Measurements from ENCODE around the gene A3GALT2. TPM values are rescaled to one million over a fixed set of nuclear protein-coding genes. Genes with fewer than 3 reads are reported as not detected.

The A3GALT2 gene
- total RNA-seq, 2 donors from 2014 or later = not detected

DNA sequence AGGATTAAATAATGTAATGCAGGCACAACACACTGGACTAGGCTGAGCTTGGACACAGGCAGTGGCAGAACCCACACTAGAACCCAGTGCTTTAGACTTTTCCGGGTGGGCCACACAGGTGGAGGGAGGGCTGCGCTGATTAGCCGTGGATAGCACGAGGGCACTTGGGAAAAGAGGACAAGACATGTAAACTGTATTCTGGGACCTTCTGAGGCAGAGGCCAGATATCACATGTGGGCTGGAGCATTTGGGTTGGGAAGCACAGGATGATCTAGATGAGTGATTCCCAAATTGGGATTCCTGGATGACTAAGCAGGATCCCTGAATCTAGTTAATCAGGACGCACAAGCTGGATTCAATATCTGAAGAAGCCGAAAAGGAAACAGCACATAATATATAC lies 20.3 kb upstream of the A3GALT2 start:
- no peak for ATAC-seq
- no peak overlapping the region for H3K27ac Mint-ChIP-seq
- peaks cover 0 to 11% of the 10 kb centered on the region in 2 donors for H3K36me3 Mint-ChIP-seq
- DNase-seq (ENCODE audit: low spot score in 2 of 2) = no peak
- H3K9me3 Mint-ChIP-seq = no peaks in the 10 kb centered on the region

DNA sequence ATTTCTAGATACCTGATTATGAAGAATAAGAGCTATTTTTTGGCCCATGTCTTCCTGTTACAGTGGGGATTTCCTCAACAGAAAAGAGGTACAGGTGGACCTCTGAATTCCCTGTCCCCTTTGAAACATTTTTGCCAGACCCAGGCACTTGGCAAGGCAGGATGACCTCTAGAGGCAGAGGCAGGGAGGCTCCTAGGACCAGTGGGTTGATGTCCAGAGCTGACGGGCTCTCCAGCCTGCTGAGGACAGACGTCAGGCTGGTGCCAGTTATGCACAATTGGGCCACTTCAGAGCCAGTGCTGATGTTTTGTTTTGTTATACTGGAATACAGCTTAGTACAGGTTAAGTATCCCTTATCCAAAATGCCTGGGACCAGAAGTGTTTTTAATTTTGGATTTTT lies 18.5 kb upstream of the A3GALT2 start:
- no peak overlapping the region for H3K27ac Mint-ChIP-seq
- H3K36me3 Mint-ChIP-seq = peaks cover 0 to 6% of the 10 kb centered on the region in 2 donors
- DNase-seq (ENCODE audit: low spot score in 2 of 2) (no peak), ATAC-seq (no peak)
- no peaks in the 10 kb centered on the region for H3K9me3 Mint-ChIP-seq

DNA sequence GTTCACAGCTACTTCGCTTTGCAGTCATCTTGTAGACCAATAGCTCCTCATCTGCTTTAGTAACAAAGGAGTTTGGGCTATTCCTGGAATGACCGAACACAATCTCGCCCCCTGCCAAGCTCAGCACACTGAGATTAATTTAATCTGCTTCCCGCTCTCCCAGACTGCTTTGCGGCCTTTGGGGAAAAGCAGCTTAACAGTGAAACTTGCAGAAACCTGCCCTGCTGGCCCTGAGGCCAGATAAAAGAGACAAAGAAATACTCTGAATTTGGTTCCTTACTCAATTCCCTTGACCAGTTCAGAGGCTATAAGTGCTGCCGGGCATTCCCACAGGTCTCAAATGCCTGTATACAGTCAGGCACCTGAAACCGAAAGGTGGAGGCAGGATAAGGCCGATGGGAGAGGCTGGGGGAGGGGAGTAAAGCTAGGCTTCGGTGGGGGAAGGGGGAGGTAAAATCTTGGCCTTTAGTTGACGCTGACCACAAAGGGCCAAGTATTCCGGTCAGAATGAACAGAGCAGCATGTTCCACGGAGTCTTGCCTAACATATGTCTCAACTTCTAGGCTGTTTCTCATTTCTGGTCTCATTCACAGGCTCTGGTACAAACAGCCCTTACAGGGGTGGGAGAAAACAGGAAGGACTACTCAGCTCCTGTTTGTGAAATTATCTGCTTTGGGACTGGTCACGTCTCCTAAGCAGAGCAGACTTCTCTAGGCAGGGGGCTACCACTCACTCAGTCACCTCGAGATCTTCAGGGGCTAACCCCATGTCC lies 17.7 kb upstream of the A3GALT2 start:
- H3K9me3 Mint-ChIP-seq = no peaks in the 10 kb centered on the region
- no peak overlapping the region for H3K27ac Mint-ChIP-seq
- ATAC-seq (no peak), DNase-seq (ENCODE audit: low spot score in 2 of 2) (no peak)
- peaks cover 0 to 6% of the 10 kb centered on the region in 2 donors for H3K36me3 Mint-ChIP-seq

DNA sequence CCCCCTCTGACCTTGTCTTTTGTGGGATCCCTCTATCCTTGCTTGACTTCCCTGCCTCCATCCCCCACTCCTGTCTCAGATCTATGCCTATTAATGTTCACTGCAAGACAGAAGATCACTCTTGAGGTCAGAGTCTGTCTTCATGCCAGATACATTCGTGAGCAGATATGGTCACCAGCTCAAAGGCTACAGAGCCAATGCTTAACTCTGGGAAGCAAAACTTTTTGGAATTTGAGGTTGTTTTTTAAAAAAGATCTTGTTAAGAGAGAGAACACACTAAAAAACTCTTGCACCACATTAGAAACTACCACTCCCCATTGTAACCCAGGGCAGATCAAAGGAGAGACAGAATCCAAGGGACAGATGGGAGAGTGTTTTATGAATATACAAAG lies 17.1 kb upstream of the A3GALT2 start:
- peaks cover 0 to 6% of the 10 kb centered on the region in 2 donors for H3K36me3 Mint-ChIP-seq
- no peaks in the 10 kb centered on the region for H3K9me3 Mint-ChIP-seq
- no peak for DNase-seq (ENCODE audit: low spot score in 2 of 2)
- H3K27ac Mint-ChIP-seq = no peak overlapping the region
- no peak for ATAC-seq

DNA sequence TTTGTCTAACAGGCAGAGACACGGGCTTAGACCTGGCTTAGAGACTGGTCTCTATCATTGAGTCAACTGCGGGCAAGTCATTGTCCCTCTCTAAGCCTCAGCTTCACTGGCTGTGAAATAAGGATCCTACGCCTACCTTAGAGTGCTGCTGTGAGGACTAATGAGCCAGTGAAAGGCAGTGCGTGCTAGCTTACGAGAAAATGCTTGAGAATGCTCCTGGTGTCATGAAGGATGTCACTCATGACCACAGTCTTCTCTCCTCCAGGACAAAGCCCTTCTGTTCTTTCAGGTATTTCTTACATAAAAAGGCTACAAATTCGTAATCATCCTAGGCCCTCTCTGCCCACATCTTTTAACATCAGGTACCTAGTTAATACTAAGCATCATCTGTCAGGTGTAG lies 16.5 kb upstream of the A3GALT2 start:
- ATAC-seq = no peak
- no peak overlapping the region for H3K27ac Mint-ChIP-seq
- DNase-seq (ENCODE audit: low spot score in 2 of 2) = no peak
- peaks cover 0 to under 1% of the 10 kb centered on the region in 2 donors for H3K36me3 Mint-ChIP-seq
- H3K9me3 Mint-ChIP-seq = no peaks in the 10 kb centered on the region

DNA sequence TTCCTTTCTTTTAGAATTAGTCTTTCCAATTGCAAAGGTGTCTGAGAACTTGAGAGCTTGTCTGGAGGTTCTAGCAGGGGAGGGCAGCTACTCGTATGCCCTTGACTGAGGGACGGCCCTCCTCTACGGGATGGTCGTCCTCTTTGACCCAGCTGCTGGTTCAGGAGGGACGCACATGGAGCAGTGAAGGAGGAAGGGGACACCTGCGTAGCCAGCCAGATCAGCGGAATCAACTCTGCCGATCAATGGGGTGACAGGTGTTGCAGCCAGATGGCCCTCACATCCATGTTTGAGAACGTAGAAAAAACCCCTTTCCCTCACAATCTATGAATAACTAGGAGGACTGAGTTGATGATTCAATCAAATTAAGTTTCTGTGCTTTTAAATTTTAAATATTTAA lies 15.7 kb upstream of the A3GALT2 start:
- Mint-ChIP-seq H3K9me3 (no peaks in the 10 kb centered on the region), H3K36me3 (no peaks in the 10 kb centered on the region), H3K27ac (no peak overlapping the region)
- DNase-seq (ENCODE audit: low spot score in 2 of 2) (no peak), ATAC-seq (no peak)

DNA sequence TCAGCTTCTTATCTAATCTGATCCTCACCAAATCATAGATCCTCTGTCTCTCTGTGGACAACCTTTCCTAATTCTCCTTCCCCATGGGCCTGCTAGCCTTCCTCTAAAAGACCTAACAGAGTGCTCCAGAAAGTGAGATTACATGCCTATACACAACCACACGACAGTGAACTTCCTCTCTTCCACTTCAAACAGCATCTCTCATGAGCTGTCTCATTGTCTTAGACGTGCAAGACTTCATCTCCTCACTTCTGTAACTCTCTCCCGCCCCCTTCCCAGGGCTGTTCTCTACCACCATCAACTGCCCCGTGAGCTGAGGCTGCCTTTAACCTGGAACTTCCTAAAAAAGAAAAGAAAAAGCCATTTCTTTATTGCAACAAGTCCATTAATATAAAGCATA lies 14.1 kb upstream of the A3GALT2 start:
- no peak for ATAC-seq
- Mint-ChIP-seq H3K9me3 (no peaks in the 10 kb centered on the region), H3K36me3 (no peaks in the 10 kb centered on the region), H3K27ac (peak overlapping the region in 1 of 2 donors; percentile 58)
- no peak for DNase-seq (ENCODE audit: low spot score in 2 of 2)

DNA sequence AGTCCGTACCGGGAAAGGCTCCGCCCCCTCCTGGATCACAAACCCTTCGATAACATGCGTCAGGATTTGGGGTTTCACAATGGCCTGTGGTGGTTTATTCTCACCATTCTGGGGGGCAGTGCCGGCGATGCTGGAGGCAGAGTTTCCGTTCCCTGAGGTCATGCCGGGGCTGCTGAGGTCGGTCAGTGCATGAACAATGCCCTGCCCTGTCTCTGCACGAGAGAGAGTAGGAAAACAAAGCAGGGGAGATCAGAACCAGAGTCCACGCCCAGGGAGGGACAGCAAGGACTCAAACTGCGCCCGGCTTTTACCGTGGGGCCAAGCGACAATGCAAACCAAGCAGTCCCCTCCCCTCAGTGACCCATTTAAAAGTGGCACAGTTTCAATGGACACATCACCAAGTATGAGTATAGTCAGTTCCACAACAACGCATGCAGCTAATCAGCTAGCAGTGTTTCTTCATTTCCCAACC lies 13.2 kb upstream of the A3GALT2 start:
- Mint-ChIP-seq H3K9me3 (no peaks in the 10 kb centered on the region), H3K36me3 (peaks cover 0 to 5% of the 10 kb centered on the region in 2 donors), H3K27ac (no peak overlapping the region)
- ATAC-seq = no peak
- no peak for DNase-seq (ENCODE audit: low spot score in 2 of 2)

DNA sequence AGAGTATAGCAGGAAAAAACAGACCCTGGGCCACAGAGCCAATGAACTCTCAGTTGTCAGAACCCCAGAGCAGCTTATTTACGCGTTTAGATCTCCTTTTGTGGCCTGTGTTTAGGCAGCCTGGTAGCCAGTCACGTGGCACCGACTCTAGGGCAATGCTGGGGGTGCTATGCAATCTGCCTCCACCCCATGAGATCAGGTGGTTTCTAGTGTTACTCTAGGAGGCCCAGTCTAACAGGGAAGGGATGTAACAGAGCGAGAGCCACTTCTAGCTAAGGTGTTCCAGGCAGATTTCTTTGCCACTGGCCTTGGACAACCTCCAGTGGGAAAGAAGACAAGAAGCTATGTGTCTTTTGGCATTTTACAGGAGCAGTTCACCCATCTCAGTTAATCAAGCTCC lies 12.0 kb upstream of the A3GALT2 start:
- no peaks in the 10 kb centered on the region for H3K9me3 Mint-ChIP-seq
- H3K36me3 Mint-ChIP-seq = peaks cover 0 to 14% of the 10 kb centered on the region in 2 donors
- DNase-seq (ENCODE audit: low spot score in 2 of 2) (no peak), ATAC-seq (no peak)
- H3K27ac Mint-ChIP-seq = peak overlapping the region; percentile 23 to 62

DNA sequence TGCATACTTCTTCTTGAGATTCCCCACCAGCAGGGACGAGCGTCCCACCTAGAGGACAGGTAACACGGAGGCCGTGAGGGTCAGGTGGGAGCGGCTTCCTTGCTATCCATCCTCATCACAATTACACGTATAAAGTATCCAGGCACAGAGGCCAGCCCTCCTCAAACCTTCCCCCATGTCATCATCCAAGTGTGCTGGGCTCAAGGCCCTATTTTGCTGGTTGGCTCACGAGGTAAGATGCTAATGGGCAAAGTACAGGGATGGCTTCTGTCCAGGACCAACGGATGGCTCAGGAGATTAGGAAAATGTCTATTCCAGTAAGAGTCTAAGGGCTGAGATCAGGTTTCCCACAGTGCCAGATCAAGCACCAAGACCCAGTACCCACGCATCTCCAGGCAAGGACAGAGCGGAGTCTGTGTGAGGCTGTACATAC lies 11.5 kb upstream of the A3GALT2 start:
- H3K27ac Mint-ChIP-seq = peak overlapping the region in 1 of 2 donors; percentile 23
- no peak for ATAC-seq

DNA sequence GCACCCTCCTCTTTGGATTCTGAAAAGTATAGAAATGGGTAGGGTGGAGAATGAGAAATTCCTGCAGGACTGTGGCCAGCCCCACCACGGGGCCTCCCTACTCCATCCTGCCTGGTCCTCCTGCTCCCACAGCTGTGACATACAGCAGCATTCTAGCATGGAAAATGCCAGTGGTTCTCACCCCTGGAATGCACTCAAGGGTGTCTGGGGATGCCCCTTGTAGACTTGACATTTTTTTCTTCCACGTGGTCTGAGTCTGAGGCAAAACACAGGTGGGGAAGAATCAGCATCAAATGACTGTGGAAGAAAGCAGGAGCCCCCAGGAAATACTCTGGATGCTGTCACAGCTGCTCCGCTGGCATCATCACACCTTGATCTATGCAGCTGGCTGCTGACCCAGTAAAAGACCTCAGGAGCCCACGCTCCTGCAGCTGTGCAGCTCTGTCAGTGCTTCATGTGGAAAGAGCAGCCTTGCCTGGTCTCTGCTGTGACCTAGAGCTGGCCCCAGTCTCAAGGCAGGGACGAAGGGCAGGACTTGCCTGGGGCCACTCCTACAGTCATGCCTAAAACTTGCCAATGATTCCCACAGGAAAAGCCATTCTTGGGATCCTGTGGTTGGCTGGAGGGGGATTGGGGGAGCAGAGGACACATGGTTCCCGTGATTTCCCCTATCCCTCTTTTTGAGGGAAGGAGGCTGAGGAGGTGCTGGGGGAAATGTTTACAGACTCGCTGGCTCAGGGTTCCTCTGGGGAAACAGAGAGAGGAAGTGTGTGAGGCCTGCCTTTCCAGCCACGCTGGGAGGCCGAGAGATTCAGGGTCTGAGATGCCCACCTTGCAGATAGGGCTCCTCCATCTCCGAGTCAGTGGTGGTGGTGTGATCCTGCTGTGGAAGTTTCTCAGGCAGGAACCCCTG lies 10.8 kb upstream of the A3GALT2 start:
- no peaks in the 10 kb centered on the region for H3K9me3 Mint-ChIP-seq
- peak overlapping the region; percentile 23 for H3K27ac Mint-ChIP-seq
- no peak for ATAC-seq
- DNase-seq (ENCODE audit: low spot score in 2 of 2) = no peak
- peaks cover 0 to 14% of the 10 kb centered on the region in 2 donors for H3K36me3 Mint-ChIP-seq

More for the DNA sequence above, 11.5 kb upstream of the A3GALT2 start:
- no peak for DNase-seq (ENCODE audit: low spot score in 2 of 2)
- no peaks in the 10 kb centered on the region for H3K9me3 Mint-ChIP-seq
- peaks cover 0 to 14% of the 10 kb centered on the region in 2 donors for H3K36me3 Mint-ChIP-seq

DNA sequence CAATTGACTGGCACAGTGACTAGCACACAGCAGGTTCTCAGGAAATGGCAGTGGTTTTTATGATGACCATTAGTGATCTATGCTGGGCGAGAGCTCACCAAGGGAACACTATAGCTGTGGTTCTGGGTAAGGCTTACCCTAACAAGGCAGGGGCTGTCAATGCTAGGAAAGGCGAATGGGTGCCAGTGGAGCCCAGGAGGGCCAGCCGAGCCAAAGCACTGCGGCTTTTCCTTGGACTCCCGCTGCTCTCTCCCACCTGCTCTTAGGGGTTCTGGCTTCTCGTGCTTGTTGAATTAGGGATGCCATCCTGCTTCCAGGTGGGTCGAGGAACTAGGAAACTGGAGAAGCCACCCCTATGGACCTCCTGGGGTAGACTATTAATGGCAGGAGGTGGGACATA lies 10.0 kb upstream of the A3GALT2 start:
- Mint-ChIP-seq H3K9me3 (no peaks in the 10 kb centered on the region), H3K36me3 (peaks cover 0 to 14% of the 10 kb centered on the region in 2 donors), H3K27ac (no peak overlapping the region)
- ATAC-seq (no peak), DNase-seq (ENCODE audit: low spot score in 2 of 2) (no peak)

DNA sequence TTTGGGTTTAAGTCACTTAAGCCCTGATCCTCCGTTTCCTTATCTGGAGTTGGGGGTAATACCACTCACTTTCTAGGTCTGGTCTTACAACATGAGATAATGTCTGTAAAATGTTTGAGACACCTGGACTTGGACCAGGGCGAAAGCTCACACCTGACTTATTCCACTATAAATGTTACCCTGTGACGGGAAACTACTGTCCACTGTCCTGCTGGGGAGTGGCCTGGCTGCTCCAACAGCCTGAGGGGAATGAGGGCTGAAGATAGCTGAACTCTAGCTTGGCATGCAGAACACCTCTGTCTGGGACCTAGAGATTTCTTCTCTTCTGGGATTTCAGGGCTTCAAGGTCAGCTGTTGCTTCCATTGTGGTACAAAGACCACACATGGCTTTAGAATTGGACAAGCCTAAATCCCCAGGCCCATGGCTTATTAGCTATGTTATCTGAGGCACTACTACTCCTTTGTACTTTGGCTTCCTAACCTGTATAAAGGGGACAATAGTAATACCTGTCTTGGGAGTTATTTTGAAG lies 9.5 kb upstream of the A3GALT2 start:
- no peak for ATAC-seq
- peaks cover 0 to 14% of the 10 kb centered on the region in 2 donors for H3K36me3 Mint-ChIP-seq
- no peak for DNase-seq (ENCODE audit: low spot score in 2 of 2)
- H3K9me3 Mint-ChIP-seq = no peaks in the 10 kb centered on the region
- H3K27ac Mint-ChIP-seq = no peak overlapping the region

DNA sequence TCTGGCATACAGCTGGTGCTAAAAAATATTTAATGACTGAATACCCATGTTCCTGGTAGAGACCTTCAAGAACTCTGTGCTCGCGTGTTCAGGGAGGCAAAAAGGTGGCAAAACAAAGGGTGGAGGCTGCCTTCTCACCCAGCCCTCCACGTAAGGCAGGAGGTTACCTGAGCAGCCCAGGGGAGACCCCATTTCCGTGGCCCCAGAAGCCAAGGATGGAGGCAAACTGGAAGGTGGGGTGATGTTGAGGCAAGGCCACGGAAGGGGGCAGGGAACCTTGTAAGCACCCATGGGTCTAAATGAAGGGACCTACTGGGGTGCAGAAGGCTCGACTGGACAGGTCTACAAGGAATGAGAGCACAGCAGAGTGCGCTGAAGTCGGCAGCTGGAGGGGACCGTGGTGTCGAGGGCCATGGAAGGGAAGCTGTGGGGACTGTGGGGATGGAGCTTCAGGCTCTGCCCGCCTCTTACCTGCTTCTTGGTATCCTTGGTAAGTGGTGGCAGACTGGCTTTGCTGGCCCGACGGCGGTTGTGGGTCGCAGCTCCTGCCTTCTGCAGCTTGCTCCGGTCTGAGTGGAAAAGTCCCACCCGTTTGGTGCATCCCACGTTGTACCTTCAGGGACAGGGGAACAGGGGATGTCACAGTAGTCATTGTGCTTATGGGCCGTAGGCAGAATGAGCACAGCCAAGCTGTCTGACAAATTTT lies 8.9 kb upstream of the A3GALT2 start:
- Mint-ChIP-seq H3K9me3 (no peaks in the 10 kb centered on the region), H3K27ac (peak overlapping the region in 1 of 2 donors; percentile 38)

DNA sequence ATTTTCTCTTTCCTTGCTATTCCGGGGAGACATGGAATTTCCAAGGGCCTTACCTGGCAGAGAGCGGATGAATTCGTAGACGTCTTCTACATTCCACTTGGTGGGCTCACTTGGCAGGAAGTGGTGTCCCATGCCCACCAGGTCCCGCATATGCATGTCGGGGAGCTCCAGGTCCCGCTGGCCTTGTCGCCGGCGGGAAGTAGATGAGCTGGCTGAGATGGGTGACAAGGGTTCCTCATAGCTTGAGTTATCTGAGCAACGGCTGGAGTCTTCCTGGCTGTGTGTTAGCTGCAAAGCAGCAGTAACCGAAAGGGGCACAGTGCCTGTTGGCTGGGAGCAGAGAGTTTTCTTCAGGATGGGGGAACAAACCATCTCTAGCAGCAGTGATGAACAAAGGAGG lies 7.9 kb upstream of the A3GALT2 start:
- peaks cover 0 to 14% of the 10 kb centered on the region in 2 donors for H3K36me3 Mint-ChIP-seq
- no peaks in the 10 kb centered on the region for H3K9me3 Mint-ChIP-seq
- DNase-seq (ENCODE audit: low spot score in 2 of 2) (no peak), ATAC-seq (no peak)
- no peak overlapping the region for H3K27ac Mint-ChIP-seq

More for the DNA sequence above, 8.9 kb upstream of the A3GALT2 start:
- DNase-seq (ENCODE audit: low spot score in 2 of 2) (no peak), ATAC-seq (no peak)
- H3K36me3 Mint-ChIP-seq = peaks cover 0 to 14% of the 10 kb centered on the region in 2 donors

DNA sequence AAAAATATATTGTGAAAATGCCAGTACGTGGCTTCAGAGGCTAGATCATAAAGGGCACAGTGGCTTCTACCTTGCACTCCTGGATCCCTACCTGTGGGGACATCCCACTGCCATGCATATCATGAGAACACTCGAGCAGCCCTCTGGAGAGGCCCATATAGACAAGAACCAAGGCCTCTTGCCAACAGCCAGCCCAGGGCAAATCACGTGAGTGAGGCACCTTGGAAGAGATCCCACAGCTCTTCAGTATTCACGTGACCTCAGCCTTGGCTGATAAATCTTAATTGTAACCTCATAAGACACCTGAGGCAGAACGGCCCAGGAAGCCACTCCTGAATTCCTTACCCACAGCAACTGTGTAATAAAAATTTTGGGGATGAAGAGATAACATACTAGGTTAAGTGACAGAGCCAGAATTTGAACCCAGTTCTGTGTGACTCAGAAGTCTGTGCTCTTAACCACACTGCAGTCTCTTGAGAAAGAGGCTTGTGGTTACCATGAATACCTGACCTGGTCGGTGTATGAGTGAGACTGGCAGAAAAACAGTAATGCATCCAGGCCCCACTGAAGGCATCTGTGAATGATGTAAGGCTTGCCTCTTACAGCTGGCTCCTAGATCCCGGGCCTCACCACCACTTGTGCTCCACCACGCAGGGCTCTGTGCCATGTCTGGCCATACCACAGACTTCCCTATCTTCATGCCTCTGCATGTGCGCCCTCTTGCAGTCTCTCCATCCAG lies 6.9 kb upstream of the A3GALT2 start:
- DNase-seq (ENCODE audit: low spot score in 2 of 2) (no peak), ATAC-seq (peak; percentile 60 to 72)
- Mint-ChIP-seq H3K9me3 (no peaks in the 10 kb centered on the region), H3K27ac (no peak overlapping the region), H3K36me3 (peaks cover 0 to 14% of the 10 kb centered on the region in 2 donors)

Measured in activated naive CD4-positive, alpha-beta T cell treated with anti-CD3 and anti-CD28 coated beads, Interleukin-2, amount 50 U/mL, for 72 hours (primary cell).